ENCODE data around the gene DAP. TPM values are rescaled to one million over a fixed set of nuclear protein-coding genes. Genes with fewer than 3 reads are reported as not detected.

DAP gene
- polyA plus RNA-seq, 1 donor (not counting 4 experiments of a cell fraction or from before 2014, with no cell fraction given): 30.4 TPM

DNA sequence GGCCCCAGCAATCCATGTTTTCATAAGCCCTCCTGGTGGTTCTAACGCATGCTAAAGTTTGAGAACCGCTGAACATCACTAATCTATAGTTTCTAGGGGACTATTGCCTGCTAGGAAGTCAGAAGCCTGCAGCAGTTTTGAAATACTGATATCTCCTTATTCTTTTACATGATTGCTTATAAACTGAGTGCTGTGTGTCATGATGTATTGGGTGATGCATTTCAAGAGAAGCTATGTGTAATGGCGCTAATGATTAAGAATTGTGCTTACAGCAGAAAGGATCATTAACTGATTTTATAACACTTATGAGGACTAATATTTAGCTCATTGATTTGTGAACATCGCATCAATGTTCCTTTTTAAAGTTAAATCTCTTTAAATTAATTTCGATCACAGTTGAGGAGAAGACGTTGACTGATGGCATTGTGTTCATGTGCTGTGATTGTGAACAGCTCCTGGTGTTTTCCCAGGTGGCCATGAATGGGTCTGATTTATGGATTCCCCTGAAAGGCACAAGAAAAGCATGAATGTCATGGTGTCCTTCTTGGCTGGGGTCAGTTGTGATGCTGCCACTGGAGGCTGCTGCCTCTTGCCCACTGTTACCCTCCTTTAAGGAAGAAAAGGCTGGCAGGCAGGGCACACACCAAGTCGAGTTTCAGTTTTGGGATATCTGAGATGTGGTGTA is 12.0 kb upstream of the DAP start:
- Histone ChIP-seq H2AFZ (ENCODE audit: control insufficient read depth, low read length) (no peak overlapping the region), H3K4me3 (ENCODE audit: control insufficient read depth in 2 of 3, extremely low read depth in 1 of 3, insufficient read depth in 2 of 3, low read depth in 1 of 3, low read length in 3 of 3) (no peak overlapping the region), H3K9me1 (ENCODE audit: control insufficient read depth, extremely low read depth, insufficient read depth, low read length) (peaks cover 2% of the 10 kb centered on the region), H3K27me3 (ENCODE audit: control insufficient read depth, extremely low read depth, insufficient read depth, low read length) (no peaks in the 10 kb centered on the region), H3K79me2 (ENCODE audit: control insufficient read depth, insufficient read depth, low read length) (no peaks in the 10 kb centered on the region), H3K36me3 (ENCODE audit: control insufficient read depth in 2 of 2, extremely low read depth in 1 of 2, insufficient read depth in 2 of 2, low read length in 2 of 2) (no peaks in the 10 kb centered on the region), H3K9ac (ENCODE audit: control insufficient read depth, extremely low read depth, insufficient read depth, low read length) (no peak overlapping the region), H3K4me2 (ENCODE audit: control insufficient read depth, extremely low read depth, insufficient read depth, low read depth, low read length) (no peak overlapping the region), H3K27ac (ENCODE audit: control insufficient read depth, insufficient read depth, low read length) (no peak overlapping the region), H3K4me1 (ENCODE audit: control insufficient read depth, extremely low read depth, insufficient read depth, low read length) (no peaks in the 10 kb centered on the region), H3K9me3 (ENCODE audit: control insufficient read depth, low read depth, low read length) (no peaks in the 10 kb centered on the region), H4K20me1 (ENCODE audit: control insufficient read depth, extremely low read depth, insufficient read depth, low read length) (no peaks in the 10 kb centered on the region)
- TF ChIP-seq, protein P1, sequence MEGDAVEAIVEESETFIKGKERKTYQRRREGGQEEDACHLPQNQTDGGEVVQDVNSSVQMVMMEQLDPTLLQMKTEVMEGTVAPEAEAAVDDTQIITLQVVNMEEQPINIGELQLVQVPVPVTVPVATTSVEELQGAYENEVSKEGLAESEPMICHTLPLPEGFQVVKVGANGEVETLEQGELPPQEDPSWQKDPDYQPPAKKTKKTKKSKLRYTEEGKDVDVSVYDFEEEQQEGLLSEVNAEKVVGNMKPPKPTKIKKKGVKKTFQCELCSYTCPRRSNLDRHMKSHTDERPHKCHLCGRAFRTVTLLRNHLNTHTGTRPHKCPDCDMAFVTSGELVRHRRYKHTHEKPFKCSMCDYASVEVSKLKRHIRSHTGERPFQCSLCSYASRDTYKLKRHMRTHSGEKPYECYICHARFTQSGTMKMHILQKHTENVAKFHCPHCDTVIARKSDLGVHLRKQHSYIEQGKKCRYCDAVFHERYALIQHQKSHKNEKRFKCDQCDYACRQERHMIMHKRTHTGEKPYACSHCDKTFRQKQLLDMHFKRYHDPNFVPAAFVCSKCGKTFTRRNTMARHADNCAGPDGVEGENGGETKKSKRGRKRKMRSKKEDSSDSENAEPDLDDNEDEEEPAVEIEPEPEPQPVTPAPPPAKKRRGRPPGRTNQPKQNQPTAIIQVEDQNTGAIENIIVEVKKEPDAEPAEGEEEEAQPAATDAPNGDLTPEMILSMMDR (optimal IDR thresholded peaks at IDR 0.05 in 1 of 3, IDR thresholded peaks at IDR 0.05 in 1 of 3, conservative IDR thresholded peaks at IDR 0.05 in 1 of 3; ENCODE audit: extremely low read depth in 1 of 3, insufficient read depth in 2 of 3, low read length in 3 of 3): no peak
- no peak for TF ChIP-seq EZH2 (IDR thresholded peaks at IDR 0.05; ENCODE audit: low read length)
- FAIRE-seq (no peak), DNase-seq (ENCODE audit: low read depth, low spot score) (no peak)
- dilution Hi-C loops (cut with MboI; ENCODE audit: extremely low pct_ligation_motif_present, low sequenced_read_pairs): no loop called here

GRCh38 chr5:10768328-10768899 is 7.4 kb upstream of the DAP start:
- H3K4me2 ChIP-seq (ENCODE audit: control insufficient read depth, extremely low read depth, insufficient read depth, low read depth, low read length): no peak overlapping the region
- no peaks in the 10 kb centered on the region for H3K36me3 ChIP-seq (ENCODE audit: control insufficient read depth in 2 of 2, extremely low read depth in 1 of 2, insufficient read depth in 2 of 2, low read length in 2 of 2)
- TF ChIP-seq, protein P1 (optimal IDR thresholded peaks at IDR 0.05 in 1 of 3, IDR thresholded peaks at IDR 0.05 in 1 of 3, conservative IDR thresholded peaks at IDR 0.05 in 1 of 3; ENCODE audit: extremely low read depth in 1 of 3, insufficient read depth in 2 of 3, low read length in 3 of 3): no peak
- no peak for TF ChIP-seq EZH2 (IDR thresholded peaks at IDR 0.05; ENCODE audit: low read length)
- H3K4me3 ChIP-seq (ENCODE audit: control insufficient read depth in 2 of 3, extremely low read depth in 1 of 3, insufficient read depth in 2 of 3, low read depth in 1 of 3, low read length in 3 of 3): no peak overlapping the region
- no peak overlapping the region for H3K27ac ChIP-seq (ENCODE audit: control insufficient read depth, insufficient read depth, low read length)
- no peaks in the 10 kb centered on the region for H3K27me3 ChIP-seq (ENCODE audit: control insufficient read depth, extremely low read depth, insufficient read depth, low read length)
- H3K79me2 ChIP-seq (ENCODE audit: control insufficient read depth, insufficient read depth, low read length): no peaks in the 10 kb centered on the region
- no peaks in the 10 kb centered on the region for H4K20me1 ChIP-seq (ENCODE audit: control insufficient read depth, extremely low read depth, insufficient read depth, low read length)
- no peak overlapping the region for H2AFZ ChIP-seq (ENCODE audit: control insufficient read depth, low read length)
- DNase-seq (ENCODE audit: low read depth, low spot score) (no peak), FAIRE-seq (no peak)
- peaks cover 2% of the 10 kb centered on the region for H3K9me1 ChIP-seq (ENCODE audit: control insufficient read depth, extremely low read depth, insufficient read depth, low read length)
- no peaks in the 10 kb centered on the region for H3K4me1 ChIP-seq (ENCODE audit: control insufficient read depth, extremely low read depth, insufficient read depth, low read length)
- H3K9ac ChIP-seq (ENCODE audit: control insufficient read depth, extremely low read depth, insufficient read depth, low read length): no peak overlapping the region
- dilution Hi-C loops (cut with MboI; ENCODE audit: extremely low pct_ligation_motif_present, low sequenced_read_pairs): no loop called here
- no peaks in the 10 kb centered on the region for H3K9me3 ChIP-seq (ENCODE audit: control insufficient read depth, low read depth, low read length)

Measured in keratinocyte (primary cell).